OCI-M2 (cell line): ENCODE data around the gene MBNL2.
"Not testable (repeated sequence)": the region's sequence is repeated elsewhere in the genome, so short reads cannot be mapped to it uniquely, and the experiment has no call there.

ENCODE experiments used
- DNase-seq: peaks from one replicate; lab custom pipeline; 2025; ENCODE audit not compliant: unreplicated experiment; lab: John Stamatoyannopoulos, UW

The MBNL2 gene

DNA sequence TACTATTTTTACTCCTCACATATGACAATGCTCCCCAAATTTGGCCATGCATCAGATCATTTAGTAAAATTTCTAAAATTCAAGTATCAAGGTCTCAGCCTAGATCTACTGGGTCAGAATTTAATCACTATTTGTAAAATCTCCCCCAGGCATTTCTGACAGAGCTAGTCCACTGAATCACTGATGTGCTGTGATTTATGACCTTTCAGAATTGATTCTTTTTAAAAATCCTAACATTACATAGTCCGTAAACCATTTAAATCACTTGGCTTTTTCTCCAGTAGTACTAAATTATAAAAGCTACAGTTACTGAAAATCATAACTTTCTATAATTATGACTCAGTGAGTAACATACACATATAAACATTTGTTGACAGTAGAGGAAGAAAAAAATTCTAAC, 119.0 kb downstream of the MBNL2 start:
- no peak for DNase-seq

DNA sequence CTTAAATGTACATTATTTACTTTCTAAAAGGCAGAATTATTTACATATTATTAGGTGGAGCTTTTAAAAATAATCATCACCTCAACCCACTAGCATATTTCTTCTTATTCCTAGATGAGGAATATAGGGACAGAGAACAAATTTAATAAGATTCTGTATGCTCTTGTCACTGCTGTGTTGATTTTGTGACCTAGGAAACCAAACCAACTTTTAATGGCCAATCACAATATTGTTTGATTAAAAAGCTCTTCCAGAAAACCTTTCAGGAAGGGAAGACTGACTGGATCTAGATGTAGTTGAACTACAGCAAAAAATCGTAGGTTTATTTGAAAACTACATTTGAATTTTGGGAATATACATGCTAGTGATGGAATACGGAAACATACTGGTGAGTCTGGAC, 120.0 kb downstream of the MBNL2 start:
- DNase-seq = no peak

- no peak for DNase-seq
Measured at GRCh38 chr13:97342936-97343335, 120.8 kb downstream of the MBNL2 start.

DNA sequence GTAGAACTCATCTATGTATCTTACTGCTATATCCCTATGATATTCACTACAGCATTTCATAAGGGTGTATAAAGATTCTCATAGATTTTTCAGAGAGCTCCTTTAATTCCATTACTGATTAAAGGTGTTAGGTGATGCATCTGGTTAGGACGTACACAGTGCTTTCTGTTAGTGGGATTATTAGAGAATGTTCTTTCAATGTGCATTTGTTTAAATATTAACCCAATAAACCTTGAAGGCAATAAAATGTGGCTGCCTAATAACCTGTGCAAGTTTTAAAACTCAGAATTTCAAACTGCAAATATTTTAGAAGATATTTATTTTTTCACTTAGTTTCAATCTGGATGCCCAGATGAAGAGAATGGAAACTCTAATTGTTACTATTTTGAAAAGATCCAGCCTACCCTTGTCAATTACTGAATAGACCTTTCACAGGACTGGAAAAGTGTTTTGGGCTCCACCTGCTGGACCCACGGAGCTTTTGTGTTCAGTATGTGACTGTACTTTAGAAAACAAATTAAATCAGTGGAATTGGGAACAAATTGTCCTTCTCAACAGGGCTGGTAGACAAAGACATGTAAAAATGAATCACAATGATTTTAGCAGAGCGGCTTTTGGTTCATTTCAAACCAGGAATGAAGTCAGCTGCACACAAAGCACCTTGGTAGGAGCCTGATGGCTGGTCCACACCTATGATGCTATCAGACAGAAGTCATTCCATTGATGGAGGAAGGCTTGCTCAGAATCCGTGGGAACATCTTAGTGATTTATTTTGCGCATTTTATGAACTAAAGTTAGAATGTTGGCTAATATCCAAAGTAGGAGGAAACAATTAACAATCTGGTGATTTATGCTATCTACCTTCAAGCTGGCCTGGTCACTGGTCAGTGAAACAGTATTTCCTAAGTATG, 122.4 kb downstream of the MBNL2 start:
- no peak for DNase-seq

- no peak for DNase-seq
Measured at GRCh38 chr13:97346097-97346496, 124.0 kb downstream of the MBNL2 start.

DNA sequence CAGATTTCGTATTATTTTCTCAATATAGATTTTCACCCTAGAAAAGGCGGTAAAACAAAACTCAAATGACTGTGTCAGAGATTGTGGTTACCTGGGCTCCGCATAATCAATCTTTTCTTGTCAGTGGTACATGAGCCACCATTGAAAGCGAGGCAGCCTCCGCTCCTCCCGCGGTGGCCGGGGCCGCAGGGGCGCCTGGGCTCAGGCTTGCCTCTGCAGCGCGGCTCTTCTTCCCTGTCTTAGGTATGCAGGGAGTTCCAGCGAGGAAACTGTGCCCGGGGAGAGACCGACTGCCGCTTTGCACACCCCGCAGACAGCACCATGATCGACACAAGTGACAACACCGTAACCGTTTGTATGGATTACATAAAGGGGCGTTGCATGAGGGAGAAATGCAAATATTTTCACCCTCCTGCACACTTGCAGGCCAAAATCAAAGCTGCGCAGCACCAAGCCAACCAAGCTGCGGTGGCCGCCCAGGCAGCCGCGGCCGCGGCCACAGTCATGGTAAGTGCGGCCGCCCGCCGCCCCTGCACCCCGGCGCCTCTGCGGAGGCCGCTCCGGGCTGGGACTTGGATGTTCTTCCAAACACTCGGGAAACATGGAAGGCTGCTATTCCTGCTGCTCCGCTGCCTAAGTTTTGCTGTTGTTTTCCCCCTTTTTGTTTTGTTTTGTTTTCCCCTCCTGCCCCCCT, 124.6 kb downstream of the MBNL2 start:
- no peak for DNase-seq

DNA sequence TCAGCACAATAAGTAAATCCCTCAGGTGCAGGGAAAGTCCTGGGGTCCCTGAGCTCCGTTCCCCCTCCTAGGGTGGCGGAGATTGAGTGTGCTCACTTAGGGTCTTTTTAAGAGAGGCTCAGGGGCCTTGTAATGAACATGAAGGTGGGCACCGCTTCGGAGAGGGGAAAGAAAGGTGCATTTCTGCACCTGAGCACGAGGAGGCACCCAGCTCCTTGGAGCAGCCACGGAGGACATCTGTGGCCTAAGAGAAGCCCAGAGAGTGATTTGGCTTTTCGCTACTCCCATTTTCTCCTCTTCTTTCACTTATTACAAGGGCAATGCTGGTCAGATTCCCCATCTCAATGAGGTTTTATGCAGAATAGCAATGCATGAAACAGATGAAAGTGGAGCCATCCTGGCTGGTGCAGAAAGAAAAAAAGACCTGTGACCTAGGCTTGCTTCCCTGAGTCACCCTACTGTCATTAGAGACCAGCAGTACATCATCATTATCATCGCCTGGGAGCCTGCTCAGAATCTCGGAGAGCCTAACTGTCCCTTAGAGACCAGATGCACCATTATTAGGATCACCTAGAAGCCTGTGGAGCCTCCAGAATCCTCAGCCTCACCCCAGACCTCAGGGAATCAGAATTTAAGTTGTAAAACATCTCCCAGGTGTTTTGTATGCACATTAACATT, 125.3 kb downstream of the MBNL2 start:
- DNase-seq = no peak

DNA sequence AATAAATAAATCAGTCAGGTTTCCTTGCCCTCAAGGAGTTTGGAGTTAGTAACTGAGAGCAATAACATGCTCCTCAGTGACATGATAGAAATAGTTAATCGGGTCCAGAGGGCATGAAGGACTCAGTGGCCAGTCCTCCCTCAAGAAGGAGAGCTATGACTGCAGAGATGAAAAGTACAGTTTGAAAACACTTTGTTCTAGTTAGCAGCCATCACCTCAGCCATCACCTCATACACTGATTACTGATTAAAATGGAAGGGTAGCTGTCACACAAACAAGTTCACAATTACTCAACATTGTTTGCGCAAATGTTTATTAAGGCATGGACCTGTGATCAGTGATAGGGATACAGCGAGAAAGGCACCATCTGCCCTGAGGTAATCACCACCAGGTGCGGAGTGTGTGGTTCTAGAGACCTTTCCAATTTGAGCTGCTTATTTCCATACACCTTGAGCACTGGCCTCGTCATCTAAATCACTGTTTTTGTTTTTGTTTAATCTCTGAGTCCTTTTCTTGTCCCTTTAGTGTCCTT, 126.5 kb downstream of the MBNL2 start:
- no peak for DNase-seq

DNA sequence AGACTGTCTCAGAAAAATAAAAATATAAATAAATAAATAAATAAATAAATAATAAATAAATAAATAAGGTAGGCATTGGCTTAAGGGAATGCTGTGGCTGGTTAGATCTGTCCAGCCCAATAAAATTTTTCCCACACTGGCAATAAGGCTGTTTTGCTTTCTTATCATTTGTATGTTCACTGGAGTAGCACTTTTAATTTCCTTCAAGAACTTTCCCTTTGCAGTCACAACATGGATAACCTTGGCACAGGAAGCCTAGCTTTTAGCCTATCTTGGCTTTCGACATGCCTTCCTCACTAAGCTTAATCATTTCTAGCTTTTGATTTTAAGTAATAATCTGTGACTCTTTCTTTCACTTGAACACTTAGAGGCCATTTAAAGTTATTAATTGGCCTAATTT, 129.9 kb downstream of the MBNL2 start:
- DNase-seq = not testable (repeated sequence)

- no peak for DNase-seq
Measured at GRCh38 chr13:97352815-97353214, 130.7 kb downstream of the MBNL2 start.

- DNase-seq = no peak
Measured at GRCh38 chr13:97353927-97354675, 132.0 kb downstream of the MBNL2 start.

DNA sequence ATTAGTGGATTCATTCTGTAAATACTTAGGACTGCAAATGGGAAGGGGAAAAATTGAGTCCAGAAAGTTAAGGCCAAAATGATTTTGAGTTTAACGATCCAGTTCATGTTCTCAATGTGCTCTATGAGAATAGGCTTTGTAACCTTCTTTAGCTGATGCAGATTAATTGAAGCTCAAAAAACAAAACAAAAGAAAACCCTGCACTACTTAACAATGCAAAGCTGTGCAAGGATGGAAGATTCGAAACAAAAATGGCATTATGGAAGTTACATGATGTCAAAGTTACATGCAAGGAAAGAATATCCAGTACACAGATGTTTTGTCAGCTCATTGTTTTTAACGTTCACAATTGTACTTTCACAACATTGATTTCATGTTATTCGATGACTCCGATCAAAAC, 132.7 kb downstream of the MBNL2 start:
- no peak for DNase-seq

GRCh38 chr13:97356592-97356991, 134.5 kb downstream of the MBNL2 start:
- DNase-seq = no peak

- DNase-seq = no peak
Measured at GRCh38 chr13:97359181-97360057, 137.3 kb downstream of the MBNL2 start.

DNA sequence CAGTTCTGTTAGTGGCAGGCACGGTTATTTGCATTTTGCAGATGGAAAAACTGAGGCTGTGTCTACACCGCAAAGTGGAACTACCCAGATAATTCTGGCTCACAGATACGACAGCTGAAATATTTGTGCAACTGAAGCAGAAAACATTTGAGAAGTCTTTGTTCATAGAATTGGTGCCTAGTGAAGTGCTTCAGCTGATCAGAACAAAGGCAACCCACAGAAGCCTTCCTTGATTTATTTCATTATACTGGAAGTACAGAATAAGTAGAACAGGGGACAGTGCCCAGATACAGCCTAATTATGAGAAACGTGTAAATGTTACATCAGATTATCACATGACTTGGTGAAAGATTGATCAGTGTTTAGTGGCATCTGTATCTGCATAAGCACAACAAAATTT, 138.5 kb downstream of the MBNL2 start:
- no peak for DNase-seq

DNA sequence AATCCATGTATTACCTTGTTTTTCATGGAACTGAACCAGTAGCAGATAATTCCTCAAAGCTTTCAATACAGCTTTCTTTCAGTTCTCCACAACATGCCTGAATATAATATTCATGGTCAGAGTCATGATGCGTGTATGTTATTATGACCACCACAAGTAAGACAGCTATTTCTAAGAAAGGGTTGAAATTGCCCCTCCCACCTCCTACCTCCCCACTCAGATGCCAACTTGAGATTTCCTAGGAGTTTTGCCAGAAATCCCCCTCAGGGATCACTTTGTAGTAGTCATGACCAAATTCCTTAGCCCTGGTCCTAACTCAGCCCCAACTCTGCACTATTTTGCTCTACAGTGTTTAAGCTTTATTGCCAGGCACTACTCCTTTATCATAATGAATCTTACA, 141.9 kb downstream of the MBNL2 start:
- DNase-seq = no peak

DNA sequence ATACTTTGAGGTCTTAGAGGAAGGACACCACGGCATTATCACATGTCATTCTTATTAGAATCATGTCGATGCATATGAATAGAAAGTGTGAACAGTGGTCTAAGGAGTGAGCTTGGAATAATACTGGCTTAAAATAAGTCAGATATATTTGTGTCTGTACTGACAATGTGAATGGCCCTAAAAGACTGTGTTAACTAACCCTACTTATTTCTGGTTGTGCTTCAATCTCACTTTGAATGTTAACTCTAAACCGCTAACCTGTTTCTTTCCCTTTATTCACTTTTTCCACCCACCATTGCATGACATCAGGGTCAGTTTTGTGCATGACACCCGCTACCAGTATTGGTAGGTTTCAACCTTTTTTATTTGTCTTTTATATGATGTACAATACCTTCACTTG, 142.7 kb downstream of the MBNL2 start:
- no peak for DNase-seq

- DNase-seq = no peak
Measured at GRCh38 chr13:97366172-97366688, 144.1 kb downstream of the MBNL2 start.

- no peak for DNase-seq
Measured at GRCh38 chr13:97367016-97367822, 145.1 kb downstream of the MBNL2 start.
